ENCODE data around the gene ADGRA1. TPM values are rescaled to one million over a fixed set of nuclear protein-coding genes. Genes with fewer than 3 reads are reported as not detected.

The ADGRA1 gene
- total RNA-seq, 2 donors from 2014 or later: not detected

GRCh38 chr10:133114251-133114650 lies 26.5 kb downstream of the ADGRA1 start:
- Mint-ChIP-seq H3K4me1 (no peaks in the 10 kb centered on the region), H3K36me3 (ENCODE audit: low read depth) (no peaks in the 10 kb centered on the region), H3K27me3 (peaks cover 3% of the 10 kb centered on the region), H3K9me3 (peaks cover 4% of the 10 kb centered on the region), H3K27ac (no peak overlapping the region), H3K4me3 (no peak overlapping the region)
- no peak for ATAC-seq (replicated peaks)

- peaks cover 4% of the 10 kb centered on the region for H3K9me3 Mint-ChIP-seq
- ATAC-seq (replicated peaks): no peak
- H3K4me3 Mint-ChIP-seq: no peak overlapping the region
- H3K4me1 Mint-ChIP-seq: no peaks in the 10 kb centered on the region
- H3K27me3 Mint-ChIP-seq: peaks cover 3% of the 10 kb centered on the region
- H3K27ac Mint-ChIP-seq: no peak overlapping the region
- no peaks in the 10 kb centered on the region for H3K36me3 Mint-ChIP-seq (ENCODE audit: low read depth)
Measured at GRCh38 chr10:133114726-133115452, 27.2 kb downstream of the ADGRA1 start.

- Mint-ChIP-seq H3K36me3 (ENCODE audit: low read depth) (no peaks in the 10 kb centered on the region), H3K9me3 (peaks cover 4% of the 10 kb centered on the region), H3K27ac (no peak overlapping the region), H3K4me1 (no peaks in the 10 kb centered on the region), H3K27me3 (no peaks in the 10 kb centered on the region), H3K4me3 (no peak overlapping the region)
- ATAC-seq (replicated peaks): no peak
Measured at GRCh38 chr10:133115453-133115842, 27.7 kb downstream of the ADGRA1 start.

- H3K9me3 Mint-ChIP-seq: peaks cover 4% of the 10 kb centered on the region
- peaks cover 3% of the 10 kb centered on the region for H3K27me3 Mint-ChIP-seq
- no peak overlapping the region for H3K27ac Mint-ChIP-seq
- ATAC-seq (replicated peaks): no peak
- H3K4me1 Mint-ChIP-seq: no peaks in the 10 kb centered on the region
- H3K36me3 Mint-ChIP-seq (ENCODE audit: low read depth): no peaks in the 10 kb centered on the region
- no peak overlapping the region for H3K4me3 Mint-ChIP-seq
Measured at GRCh38 chr10:133115976-133116375, 28.3 kb downstream of the ADGRA1 start.

GRCh38 chr10:133116455-133116854 lies 28.7 kb downstream of the ADGRA1 start:
- no peak for ATAC-seq (replicated peaks)
- Mint-ChIP-seq H3K27ac (no peak overlapping the region), H3K4me1 (no peaks in the 10 kb centered on the region)

GRCh38 chr10:133117036-133117687 lies 29.4 kb downstream of the ADGRA1 start:
- no peak overlapping the region for H3K27ac Mint-ChIP-seq
- peaks cover 3% of the 10 kb centered on the region for H3K27me3 Mint-ChIP-seq
- peaks cover 4% of the 10 kb centered on the region for H3K9me3 Mint-ChIP-seq
- ATAC-seq (replicated peaks): no peak
- no peaks in the 10 kb centered on the region for H3K4me1 Mint-ChIP-seq
- no peaks in the 10 kb centered on the region for H3K36me3 Mint-ChIP-seq (ENCODE audit: low read depth)
- H3K4me3 Mint-ChIP-seq: no peak overlapping the region

More at GRCh38 chr10:133116455-133116854, 28.7 kb downstream of the ADGRA1 start:
- Mint-ChIP-seq H3K9me3 (peaks cover 4% of the 10 kb centered on the region), H3K27me3 (peaks cover 3% of the 10 kb centered on the region), H3K4me3 (no peak overlapping the region), H3K36me3 (ENCODE audit: low read depth) (no peaks in the 10 kb centered on the region)

- Mint-ChIP-seq H3K36me3 (ENCODE audit: low read depth) (no peaks in the 10 kb centered on the region), H3K9me3 (peaks cover 4% of the 10 kb centered on the region), H3K4me1 (no peaks in the 10 kb centered on the region), H3K4me3 (no peak overlapping the region), H3K27ac (no peak overlapping the region), H3K27me3 (peaks cover 3% of the 10 kb centered on the region)
- no peak for ATAC-seq (replicated peaks)
Measured at GRCh38 chr10:133117688-133118071, 30.0 kb downstream of the ADGRA1 start.

- Mint-ChIP-seq H3K4me3 (no peak overlapping the region), H3K27me3 (peaks cover 11% of the 10 kb centered on the region), H3K9me3 (peaks cover 4% of the 10 kb centered on the region), H3K27ac (no peak overlapping the region), H3K4me1 (peaks cover 5% of the 10 kb centered on the region), H3K36me3 (ENCODE audit: low read depth) (no peaks in the 10 kb centered on the region)
- ATAC-seq (replicated peaks): no peak
Measured at GRCh38 chr10:133121479-133121878, 33.8 kb downstream of the ADGRA1 start.

- Mint-ChIP-seq H3K4me1 (peaks cover 5% of the 10 kb centered on the region), H3K4me3 (no peak overlapping the region), H3K9me3 (peaks cover 4% of the 10 kb centered on the region), H3K36me3 (ENCODE audit: low read depth) (no peaks in the 10 kb centered on the region), H3K27ac (no peak overlapping the region), H3K27me3 (peaks cover 11% of the 10 kb centered on the region)
- no peak for ATAC-seq (replicated peaks)
Measured at GRCh38 chr10:133122171-133122935, 34.6 kb downstream of the ADGRA1 start.

GRCh38 chr10:133123050-133123745 lies 35.5 kb downstream of the ADGRA1 start:
- H3K27me3 Mint-ChIP-seq: peaks cover 11% of the 10 kb centered on the region

GRCh38 chr10:133123746-133124356 lies 36.1 kb downstream of the ADGRA1 start:
- no peaks in the 10 kb centered on the region for H3K36me3 Mint-ChIP-seq (ENCODE audit: low read depth)
- peaks cover 5% of the 10 kb centered on the region for H3K4me1 Mint-ChIP-seq
- ATAC-seq (replicated peaks): no peak

More at GRCh38 chr10:133123050-133123745, 35.5 kb downstream of the ADGRA1 start:
- Mint-ChIP-seq H3K4me1 (peaks cover 5% of the 10 kb centered on the region), H3K27ac (no peak overlapping the region), H3K9me3 (peaks cover 4% of the 10 kb centered on the region), H3K36me3 (ENCODE audit: low read depth) (no peaks in the 10 kb centered on the region), H3K4me3 (no peak overlapping the region)
- peak; percentile 58 for ATAC-seq (replicated peaks)

GRCh38 chr10:133124357-133125211 lies 36.9 kb downstream of the ADGRA1 start:
- H3K4me1 Mint-ChIP-seq: peaks cover 5% of the 10 kb centered on the region
- peak; percentile 57 for ATAC-seq (replicated peaks)

More at GRCh38 chr10:133123746-133124356, 36.1 kb downstream of the ADGRA1 start:
- H3K27me3 Mint-ChIP-seq: peaks cover 11% of the 10 kb centered on the region
- no peak overlapping the region for H3K4me3 Mint-ChIP-seq
- no peak overlapping the region for H3K27ac Mint-ChIP-seq
- H3K9me3 Mint-ChIP-seq: peaks cover 1% of the 10 kb centered on the region

GRCh38 chr10:133125901-133126300 lies 38.2 kb downstream of the ADGRA1 start:
- Mint-ChIP-seq H3K9me3 (no peaks in the 10 kb centered on the region), H3K36me3 (ENCODE audit: low read depth) (no peaks in the 10 kb centered on the region), H3K27me3 (peaks cover 9% of the 10 kb centered on the region), H3K4me3 (no peak overlapping the region), H3K27ac (no peak overlapping the region), H3K4me1 (peaks cover 5% of the 10 kb centered on the region)
- no peak for ATAC-seq (replicated peaks)

More at GRCh38 chr10:133124357-133125211, 36.9 kb downstream of the ADGRA1 start:
- H3K36me3 Mint-ChIP-seq (ENCODE audit: low read depth): no peaks in the 10 kb centered on the region
- H3K27me3 Mint-ChIP-seq: peaks cover 11% of the 10 kb centered on the region
- H3K9me3 Mint-ChIP-seq: no peaks in the 10 kb centered on the region
- no peak overlapping the region for H3K4me3 Mint-ChIP-seq
- no peak overlapping the region for H3K27ac Mint-ChIP-seq
